OCI-LY7 (cell line): Measurements from ENCODE around the gene ALG14. TPM values are rescaled to one million over a fixed set of nuclear protein-coding genes. Genes with fewer than 3 reads are reported as not detected.

Experiments
- BruUV-seq: library from RNA; stranded (reverse); fragments of 400-500 nt; replicated peaks from 2 replicates; lab custom pipeline; 2021; lab: Mats Ljungman, UMichigan
- CTCF ChIA-PET: fragments of 300-600 bp; sonication (Branson Sonifier 250); formaldehyde crosslinking; loops from one replicate; lab custom pipeline; 2022; ENCODE audit warnings: antibody characterized with exemption; ENCODE audit not compliant: unreplicated experiment; lab: Charles Lee
- POLR2A ChIA-PET: fragments of 300-600 bp; sonication (Branson Sonifier 250); formaldehyde crosslinking; loops from one replicate; lab custom pipeline; 2022; ENCODE audit warnings: antibody characterized with exemption; lab: Charles Lee
- DNase-seq: peaks from one replicate; pipeline ENCODE4 v3.0.0-alpha.2; 2015; ENCODE audit warnings: low spot score
- H2AFZ ChIP-seq: fragments of 200-600 bp; sonication (generic), shearing (Covaris generic); 2 replicates; pipeline ENCODE4 v1.6.1; 2014; ENCODE audit warnings: mild to moderate bottlenecking, antibody characterized with exemption, low read length, moderate library complexity
- H3K27ac ChIP-seq: fragments of 200-600 bp; sonication (generic); 2 replicates; pipeline ENCODE4 v1.5.1; 2014; ENCODE audit warnings: mixed run types, low read depth, mild to moderate bottlenecking, moderate library complexity, low read length, inconsistent platforms; ENCODE audit not compliant: poor library complexity, severe bottlenecking
- H3K36me3 ChIP-seq: fragments of 200-600 bp; sonication (generic); 2 replicates; pipeline ENCODE4 v1.6.1; 2014; ENCODE audit warnings: mild to moderate bottlenecking, antibody characterized with exemption, low read length, moderate library complexity, mixed read lengths; ENCODE audit not compliant: insufficient read depth
- H3K4me1 ChIP-seq: fragments of 200-600 bp; sonication (generic); 2 replicates; pipeline ENCODE4 v1.5.1; 2014; ENCODE audit warnings: mild to moderate bottlenecking, low read length; ENCODE audit not compliant: insufficient read depth, poor library complexity, severe bottlenecking
- H3K4me2 ChIP-seq: fragments of 200-600 bp; sonication (generic); 2 replicates; pipeline ENCODE4 v1.6.1; 2014; ENCODE audit warnings: mild to moderate bottlenecking, low read length
- H3K4me3 ChIP-seq: fragments of 200-600 bp; sonication (generic); 2 replicates; pipeline ENCODE4 v1.5.1; 2014; ENCODE audit warnings: mild to moderate bottlenecking, low read depth, low read length; ENCODE audit not compliant: poor library complexity, severe bottlenecking
- H3K79me2 ChIP-seq: fragments of 200-600 bp; sonication (generic); 2 replicates; pipeline ENCODE4 v1.6.1; 2016; ENCODE audit warnings: low read depth, mild to moderate bottlenecking, low read length, moderate library complexity, mixed read lengths; ENCODE audit not compliant: insufficient read depth
- H3K9me2 ChIP-seq: fragments of 200-600 bp; sonication (generic); 2 replicates; pipeline ENCODE4 v1.6.1; 2016; ENCODE audit warnings: mild to moderate bottlenecking, low read length, mixed read lengths; ENCODE audit not compliant: insufficient read depth
- H3K9me3 ChIP-seq: fragments of 200-600 bp; sonication (generic); 2 replicates; pipeline ENCODE4 v1.6.1; 2014; ENCODE audit warnings: mild to moderate bottlenecking, mixed run types, low read length, mixed read lengths
- H4K20me1 ChIP-seq: fragments of 200-600 bp; sonication (generic); 2 replicates; pipeline ENCODE4 v1.6.1; 2014; ENCODE audit warnings: mild to moderate bottlenecking, antibody characterized with exemption, low read length, moderate library complexity, mixed read lengths; ENCODE audit not compliant: insufficient read depth
- EZH2phosphoT487 ChIP-seq: fragments of 200-600 bp; sonication (generic); IDR thresholded peaks from 2 replicates; pipeline ENCODE4 v1.6.1; 2018; ENCODE audit warnings: low read depth, borderline replicate concordance, mild to moderate bottlenecking, mixed run types, antibody characterized with exemption, low read length, moderate library complexity, mixed read lengths
- intact Hi-C: fragments of 100-400 bp; cut with micrococcal nuclease; formaldehyde crosslinking; loops from one replicate; pipeline ENCODE4 v1.10.0; 2022; ENCODE audit not compliant: unreplicated experiment
- total RNA-seq, 2 experiments: library from RNA; depleted of rRNA in 1 of 2; stranded (reverse); fragments of >200 nt in 1 of 2; shearing (Covaris generic) in 1 of 2; gene quantifications; 2 replicates each; pipeline ENCODE4 v1.2.3, GENCODE V29; 2014 to 2022
- TF ChIP-seq, protein P1 (sequence below): fragments of 200-600 bp; sonication (generic); conservative IDR thresholded peaks from 2 replicates; pipeline ENCODE4 v1.5.1; 2014; ENCODE audit warnings: mild to moderate bottlenecking, antibody characterized with exemption, low read length, moderate library complexity, mixed read lengths

ALG14 gene
- total RNA-seq, 2 experiments from 2014 or later: 1.6 to 8.3 TPM

GRCh38 chr1:95013950-95014574 is 58.7 kb downstream of the ALG14 start:
- Histone ChIP-seq H3K9me2 (no peaks in the 10 kb centered on the region), H2AFZ (no peak overlapping the region), H3K4me3 (no peak overlapping the region), H3K36me3 (no peaks in the 10 kb centered on the region), H3K27ac (no peak overlapping the region), H3K4me2 (no peak overlapping the region), H3K9me3 (no peaks in the 10 kb centered on the region), H3K4me1 (no peaks in the 10 kb centered on the region), H3K79me2 (no peaks in the 10 kb centered on the region), H4K20me1 (no peaks in the 10 kb centered on the region)
- CTCF ChIA-PET: no interaction called here
- TF ChIP-seq, protein P1, sequence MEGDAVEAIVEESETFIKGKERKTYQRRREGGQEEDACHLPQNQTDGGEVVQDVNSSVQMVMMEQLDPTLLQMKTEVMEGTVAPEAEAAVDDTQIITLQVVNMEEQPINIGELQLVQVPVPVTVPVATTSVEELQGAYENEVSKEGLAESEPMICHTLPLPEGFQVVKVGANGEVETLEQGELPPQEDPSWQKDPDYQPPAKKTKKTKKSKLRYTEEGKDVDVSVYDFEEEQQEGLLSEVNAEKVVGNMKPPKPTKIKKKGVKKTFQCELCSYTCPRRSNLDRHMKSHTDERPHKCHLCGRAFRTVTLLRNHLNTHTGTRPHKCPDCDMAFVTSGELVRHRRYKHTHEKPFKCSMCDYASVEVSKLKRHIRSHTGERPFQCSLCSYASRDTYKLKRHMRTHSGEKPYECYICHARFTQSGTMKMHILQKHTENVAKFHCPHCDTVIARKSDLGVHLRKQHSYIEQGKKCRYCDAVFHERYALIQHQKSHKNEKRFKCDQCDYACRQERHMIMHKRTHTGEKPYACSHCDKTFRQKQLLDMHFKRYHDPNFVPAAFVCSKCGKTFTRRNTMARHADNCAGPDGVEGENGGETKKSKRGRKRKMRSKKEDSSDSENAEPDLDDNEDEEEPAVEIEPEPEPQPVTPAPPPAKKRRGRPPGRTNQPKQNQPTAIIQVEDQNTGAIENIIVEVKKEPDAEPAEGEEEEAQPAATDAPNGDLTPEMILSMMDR: no peak
- TF ChIP-seq EZH2phosphoT487: no peak
- no TSS peak for BruUV-seq
- intact Hi-C loops: no loop called here
- POLR2A ChIA-PET: interaction anchor here (0.6 to 0.7 kb wide), 4 partner anchors 37 to 55 kb away, joined by 3 to 5 read pairs (median 3); no protein-coding TSS in a partner anchor
- no peak for DNase-seq

DNA sequence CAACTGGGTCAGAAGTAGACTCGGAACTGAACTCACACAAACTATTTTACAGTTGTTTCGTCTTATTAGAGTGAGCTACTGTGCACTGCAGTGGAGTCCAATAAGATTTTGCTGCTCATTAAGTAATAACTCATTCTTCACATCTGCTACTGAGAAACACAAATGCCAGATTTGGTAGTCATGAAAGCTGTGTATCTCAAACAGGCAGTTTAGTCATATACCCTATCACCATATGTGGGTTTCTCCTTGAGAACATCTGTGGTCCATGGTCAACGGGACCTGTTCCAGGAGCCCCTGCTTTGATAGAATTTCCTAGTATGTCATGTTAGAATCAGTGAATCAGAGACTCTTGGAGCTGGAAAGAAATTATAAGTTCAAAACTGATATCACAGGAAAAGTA is 60.4 kb downstream of the ALG14 start:
- no peaks in the 10 kb centered on the region for H4K20me1 ChIP-seq
- ChIA-PET CTCF (no interaction called here), POLR2A (interaction anchor here (0.5 kb wide), 1 partner anchor 52 kb away, joined by 5 read pairs; no protein-coding TSS in a partner anchor)
- no peak overlapping the region for H3K4me3 ChIP-seq
- DNase-seq: no peak
- no peaks in the 10 kb centered on the region for H3K79me2 ChIP-seq
- no peaks in the 10 kb centered on the region for H3K4me1 ChIP-seq
- no peaks in the 10 kb centered on the region for H3K9me2 ChIP-seq
- intact Hi-C loops: no loop called here
- no TSS peak for BruUV-seq
- H2AFZ ChIP-seq: no peak overlapping the region
- no peak overlapping the region for H3K4me2 ChIP-seq
- H3K9me3 ChIP-seq: no peaks in the 10 kb centered on the region
- TF ChIP-seq EZH2phosphoT487: no peak
- TF ChIP-seq, protein P1: no peak
- H3K36me3 ChIP-seq: no peaks in the 10 kb centered on the region
- H3K27ac ChIP-seq: no peak overlapping the region

DNA sequence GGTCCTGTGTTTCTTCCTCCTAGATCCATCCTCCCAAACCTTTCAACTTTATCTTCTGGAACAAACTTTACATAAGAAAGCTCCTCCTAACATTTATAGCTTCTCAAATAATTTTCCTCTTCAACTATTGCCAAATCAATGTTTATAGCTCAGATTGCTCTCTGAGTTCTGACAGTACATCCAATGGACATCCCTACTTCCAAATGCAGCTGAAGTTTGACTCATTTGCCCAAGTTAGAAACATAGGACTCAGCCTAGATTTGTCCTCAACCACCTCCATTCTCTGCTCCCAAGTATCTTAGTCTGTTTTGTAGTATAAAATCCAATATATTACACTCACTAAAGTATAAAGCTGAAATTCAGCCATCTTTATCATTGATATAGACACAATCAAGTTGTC is 62.6 kb downstream of the ALG14 start:
- no peak overlapping the region for H2AFZ ChIP-seq
- no peak overlapping the region for H3K4me2 ChIP-seq
- H3K9me3 ChIP-seq: no peaks in the 10 kb centered on the region
- ChIA-PET POLR2A (interaction anchor here (0.6 to 1.0 kb wide), 4 partner anchors 10 to 985 kb away, joined by 3 to 4 read pairs (median 3); no protein-coding TSS in a partner anchor), CTCF (no interaction called here)
- H3K36me3 ChIP-seq: no peaks in the 10 kb centered on the region
- no peak overlapping the region for H3K4me3 ChIP-seq
- TF ChIP-seq, protein P1: no peak
- no peak for TF ChIP-seq EZH2phosphoT487
- DNase-seq: no peak
- no peaks in the 10 kb centered on the region for H3K4me1 ChIP-seq
- no peaks in the 10 kb centered on the region for H4K20me1 ChIP-seq
- no peak overlapping the region for H3K27ac ChIP-seq
- no TSS peak for BruUV-seq
- no peaks in the 10 kb centered on the region for H3K9me2 ChIP-seq
- no peaks in the 10 kb centered on the region for H3K79me2 ChIP-seq
- intact Hi-C loops: no loop called here
